H9 (cell line): ENCODE data around the gene HAGH. TPM values are rescaled to one million over a fixed set of nuclear protein-coding genes. Genes with fewer than 3 reads are reported as not detected.
A peak's percentile ranks its signal among the peaks of the same experiment; 100 is the strongest.

ENCODE experiments used
- DNase-seq: peaks from one replicate; pipeline ENCODE4 v3.0.0-alpha.2; 2017
- H2AFZ ChIP-seq: one replicate; pipeline ENCODE4 v1.6.1; 2013; ENCODE audit warnings: mild to moderate bottlenecking, low read length, control low read depth, moderate library complexity
- H2AK5ac ChIP-seq: 2 replicates; pipeline ENCODE4 v1.6.1; 2013; ENCODE audit warnings: low read length, control low read depth, mixed read lengths; ENCODE audit not compliant: insufficient read length
- H2BK120ac ChIP-seq: one replicate; pipeline ENCODE4 v1.6.1; 2013; ENCODE audit warnings: low read depth, mild to moderate bottlenecking, low read length, control low read depth, inconsistent platforms; ENCODE audit not compliant: poor library complexity, severe bottlenecking
- H2BK12ac ChIP-seq: 2 replicates; pipeline ENCODE4 v1.6.1; 2013; ENCODE audit warnings: low read length, control low read depth, mixed read lengths, low read depth; ENCODE audit not compliant: insufficient read length
- H2BK15ac ChIP-seq: 2 replicates; pipeline ENCODE4 v1.6.1; 2013; ENCODE audit warnings: low read depth, low read length, control low read depth
- H2BK20ac ChIP-seq: one replicate; pipeline ENCODE4 v1.6.1; 2013; ENCODE audit warnings: low read depth, mild to moderate bottlenecking, low read length, control low read depth, inconsistent platforms; ENCODE audit not compliant: poor library complexity, severe bottlenecking
- H2BK5ac ChIP-seq: 2 replicates; pipeline ENCODE4 v1.6.1; 2013; ENCODE audit warnings: low read length, control low read depth, mixed read lengths; ENCODE audit not compliant: insufficient read length
- H3K14ac ChIP-seq: 2 replicates; pipeline ENCODE4 v1.6.1; 2013; ENCODE audit warnings: low read length, control low read depth; ENCODE audit not compliant: insufficient read depth
- H3K18ac ChIP-seq: 2 replicates; pipeline ENCODE4 v1.6.1; 2013; ENCODE audit warnings: low read depth, mild to moderate bottlenecking, mixed read lengths, low read length, control low read depth; ENCODE audit not compliant: insufficient read length
- H3K23ac ChIP-seq: 2 replicates; pipeline ENCODE4 v1.6.1; 2013; ENCODE audit warnings: low read length, control low read depth, mixed read lengths, low read depth; ENCODE audit not compliant: insufficient read length
- H3K23me2 ChIP-seq: 2 replicates; pipeline ENCODE4 v1.6.1; 2013; ENCODE audit warnings: low read depth, mild to moderate bottlenecking, mixed read lengths, low read length, control low read depth; ENCODE audit not compliant: insufficient read length, poor library complexity, severe bottlenecking
- H3K27ac ChIP-seq: 2 replicates; pipeline ENCODE4 v1.5.1; 2013; ENCODE audit warnings: low read length, control low read depth, mixed read lengths, low read depth; ENCODE audit not compliant: insufficient read length
- H3K27me3 ChIP-seq: 2 replicates; pipeline ENCODE4 v1.6.1; 2013; ENCODE audit warnings: low read length, control low read depth, inconsistent platforms; ENCODE audit not compliant: insufficient read depth
- H3K4ac ChIP-seq: 2 replicates; pipeline ENCODE4 v1.6.1; 2013; ENCODE audit warnings: low read depth, mild to moderate bottlenecking, control low read depth, inconsistent platforms, low read length, moderate library complexity
- H3K4me1 ChIP-seq: 2 replicates; pipeline ENCODE4 v1.6.1; 2013; ENCODE audit warnings: low read length, control low read depth, inconsistent platforms; ENCODE audit not compliant: insufficient read depth
- H3K4me2 ChIP-seq: 2 replicates; pipeline ENCODE4 v1.6.1; 2013; ENCODE audit warnings: low read length, control low read depth, mixed read lengths; ENCODE audit not compliant: insufficient read length, insufficient read depth
- H3K56ac ChIP-seq: 2 replicates; pipeline ENCODE4 v1.6.1; 2013; ENCODE audit warnings: low read depth, mild to moderate bottlenecking, mixed read lengths, low read length, control low read depth; ENCODE audit not compliant: insufficient read length
- H3K79me1 ChIP-seq: 2 replicates; pipeline ENCODE4 v1.6.1; 2013; ENCODE audit warnings: low read depth, mild to moderate bottlenecking, moderate library complexity, low read length, control low read depth, inconsistent platforms; ENCODE audit not compliant: insufficient read depth, poor library complexity, severe bottlenecking
- H3K79me2 ChIP-seq: 2 replicates; pipeline ENCODE4 v1.6.1; 2013; ENCODE audit warnings: low read length, control low read depth, inconsistent platforms; ENCODE audit not compliant: insufficient read depth
- H3K9ac ChIP-seq: 2 replicates; pipeline ENCODE4 v1.6.1; 2013; ENCODE audit warnings: low read length, control low read depth, mixed read lengths; ENCODE audit not compliant: insufficient read length; ENCODE audit errors: extremely low read depth
- H3K9me3 ChIP-seq: one replicate; pipeline ENCODE4 v1.6.1; 2013; ENCODE audit warnings: low read depth, low read length, inconsistent platforms; ENCODE audit not compliant: control insufficient read depth
- H3T11ph ChIP-seq: one replicate; pipeline ENCODE4 v1.6.1; 2013; ENCODE audit warnings: mild to moderate bottlenecking, low read length, control low read depth, inconsistent platforms
- H4K20me1 ChIP-seq: one replicate; pipeline ENCODE4 v1.6.1; 2013; ENCODE audit not compliant: control insufficient read depth, insufficient read length, insufficient read depth
- H4K5ac ChIP-seq: 2 replicates; pipeline ENCODE4 v1.6.1; 2013; ENCODE audit warnings: low read depth, mild to moderate bottlenecking, mixed read lengths, low read length, control low read depth; ENCODE audit not compliant: insufficient read length
- H4K8ac ChIP-seq: replicated peaks from 2 replicates; pipeline ENCODE4 v1.6.1; 2013; ENCODE audit warnings: low read length, control low read depth, mixed read lengths, low read depth; ENCODE audit not compliant: insufficient read length
- H4K91ac ChIP-seq: 2 replicates; pipeline ENCODE4 v1.6.1; 2013; ENCODE audit warnings: low read depth, mild to moderate bottlenecking, moderate library complexity, mixed read lengths, low read length, control low read depth; ENCODE audit not compliant: insufficient read length
- H3K27ac Mint-ChIP-seq, 3 experiments: 2 replicates in 2 of 3; 3 replicates in 1 of 3; pipeline ENCODE4 v1.8.0; 2020 to 2021; ENCODE audit warnings: mixed read lengths in 3 of 3, mild to moderate bottlenecking in 1 of 3, moderate library complexity in 1 of 3
- H3K27me3 Mint-ChIP-seq: 2 replicates; pipeline ENCODE4 v1.8.0; 2021; ENCODE audit warnings: low read depth, mild to moderate bottlenecking, moderate library complexity, mixed read lengths
- H3K36me3 Mint-ChIP-seq, 3 experiments: 2 replicates in 2 of 3; 3 replicates in 1 of 3; pipeline ENCODE4 v1.8.0; 2020 to 2021; ENCODE audit warnings: low read depth in 3 of 3, mixed read lengths in 3 of 3; ENCODE audit not compliant: insufficient read depth in 1 of 3
- H3K4me1 Mint-ChIP-seq, 2 experiments: 2 replicates each; pipeline ENCODE4 v1.8.0; 2020; ENCODE audit warnings: mixed read lengths in 2 of 2
- H3K4me3 Mint-ChIP-seq, 2 experiments: 2 replicates in 1 of 2; 3 replicates in 1 of 2; pipeline ENCODE4 v1.8.0; 2020 to 2021; ENCODE audit warnings: mild to moderate bottlenecking in 2 of 2, mixed read lengths in 2 of 2, moderate library complexity in 1 of 2
- H3K9me3 Mint-ChIP-seq, 2 experiments: 2 replicates in 1 of 2; 3 replicates in 1 of 2; pipeline ENCODE4 v1.8.0; 2020; ENCODE audit warnings: mild to moderate bottlenecking in 2 of 2, mixed read lengths in 2 of 2, moderate library complexity in 1 of 2
- WGBS: extraction: QIAGEN DNeasy Blood & Tissue Kit; methylation state at CpG from one replicate; pipeline ENCODE4 v1.1.7; 2013; ENCODE audit warnings: missing lambda C conversion rate, low lambda C conversion rate, mixed read lengths; ENCODE audit not compliant: insufficient read length; ENCODE audit errors: extremely low coverage; 5-methylcytosine and 5-hydroxymethylcytosine counted together
- total RNA-seq: library from RNA; stranded (reverse); gene quantifications from 2 replicates; pipeline ENCODE4 v1.2.1, GENCODE V29; 2021
- TF ChIP-seq, protein P1 (sequence below): fragments of 200-600 bp; sonication (generic); conservative IDR thresholded peaks from 3 replicates; pipeline ENCODE4 v1.8.0; 2021; ENCODE audit warnings: antibody characterized with exemption, mild to moderate bottlenecking

HAGH gene
- total RNA-seq, 1 experiment from 2014 or later = 30.0 TPM

DNA sequence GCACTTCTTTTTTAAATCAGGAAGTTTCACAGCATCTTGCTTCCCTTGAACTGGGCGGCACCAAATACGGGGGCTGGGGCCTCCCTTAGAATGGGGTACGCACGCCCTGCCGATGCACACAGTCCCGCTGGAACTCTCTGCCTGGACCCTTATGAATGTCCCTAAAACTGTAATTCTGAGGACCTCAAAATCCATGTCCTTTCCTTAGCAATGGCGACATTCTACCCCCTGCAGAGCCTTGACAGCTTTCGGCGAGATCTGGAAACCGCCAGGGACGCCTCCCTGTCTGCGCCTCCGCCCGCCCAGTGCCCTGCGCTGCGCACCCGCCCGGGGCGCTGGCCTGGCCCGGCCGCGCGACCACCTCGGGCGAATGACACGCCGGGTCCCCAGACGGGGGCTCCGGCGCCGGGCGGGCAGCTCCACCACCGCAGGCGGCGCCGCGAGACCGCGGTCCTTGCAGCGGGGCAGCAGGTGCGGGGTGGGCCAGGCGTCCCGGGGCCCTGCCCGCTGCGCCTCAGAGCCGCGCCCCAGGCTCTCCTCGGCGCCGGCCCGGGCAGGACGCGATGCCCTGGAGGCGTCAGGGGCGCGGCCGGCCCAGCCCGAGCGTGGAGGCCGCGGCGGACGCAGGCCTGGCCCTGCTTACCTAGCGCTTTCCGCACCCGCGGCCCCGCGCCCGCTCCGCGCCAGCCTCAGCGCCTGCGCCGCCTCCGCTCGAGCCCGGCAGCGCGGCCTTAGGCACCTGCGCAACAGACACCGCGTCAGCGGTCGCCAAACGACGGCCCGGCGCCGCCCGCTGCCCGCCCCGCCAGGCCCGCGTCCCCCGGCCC lies 548 bp downstream of the HAGH start:
- Histone ChIP-seq H4K5ac (no peak overlapping the region), H3K4me2 (peak overlapping the region; percentile 65), H2BK120ac (no peak overlapping the region), H3K27ac (no peak overlapping the region), H3K9ac (no peak overlapping the region), H3K4me1 (peaks cover 2% of the 10 kb centered on the region; the same call in 1 of the 2 replicates), H3K23me2 (peaks cover 10% of the 10 kb centered on the region), H3T11ph (no peak overlapping the region), H2AFZ (no peak overlapping the region), H3K4ac (no peak overlapping the region), H2BK15ac (no peak overlapping the region), H4K20me1 (no peaks in the 10 kb centered on the region), H4K91ac (no peak overlapping the region), H3K14ac (no peak overlapping the region), H2AK5ac (no peak overlapping the region), H2BK12ac (no peak overlapping the region), H3K79me2 (peaks cover 4% of the 10 kb centered on the region; the same call in 1 of the 2 replicates), H3K27me3 (no peaks in the 10 kb centered on the region), H3K79me1 (peaks cover 10% of the 10 kb centered on the region), H2BK20ac (no peak overlapping the region), H2BK5ac (no peak overlapping the region), H3K18ac (no peak overlapping the region), H3K56ac (no peak overlapping the region), H3K9me3 (no peaks in the 10 kb centered on the region), H4K8ac (no peak overlapping the region), H3K23ac (no peak overlapping the region)
- Mint-ChIP-seq H3K27ac (no peak overlapping the region), H3K27me3 (peaks cover 4% of the 10 kb centered on the region; the same call in 1 of the 2 replicates), H3K36me3 (peaks cover 0 to 4% (median 0%) of the 10 kb centered on the region in 3 experiments; a peak in 4 of 7 replicates), H3K4me3 (peak overlapping the region; percentile 61 to 80), H3K4me1 (peaks cover 11 to 18% of the 10 kb centered on the region in 2 experiments), H3K9me3 (no peaks in the 10 kb centered on the region; a peak in 1 of 5 replicates)
- TF ChIP-seq, protein P1, sequence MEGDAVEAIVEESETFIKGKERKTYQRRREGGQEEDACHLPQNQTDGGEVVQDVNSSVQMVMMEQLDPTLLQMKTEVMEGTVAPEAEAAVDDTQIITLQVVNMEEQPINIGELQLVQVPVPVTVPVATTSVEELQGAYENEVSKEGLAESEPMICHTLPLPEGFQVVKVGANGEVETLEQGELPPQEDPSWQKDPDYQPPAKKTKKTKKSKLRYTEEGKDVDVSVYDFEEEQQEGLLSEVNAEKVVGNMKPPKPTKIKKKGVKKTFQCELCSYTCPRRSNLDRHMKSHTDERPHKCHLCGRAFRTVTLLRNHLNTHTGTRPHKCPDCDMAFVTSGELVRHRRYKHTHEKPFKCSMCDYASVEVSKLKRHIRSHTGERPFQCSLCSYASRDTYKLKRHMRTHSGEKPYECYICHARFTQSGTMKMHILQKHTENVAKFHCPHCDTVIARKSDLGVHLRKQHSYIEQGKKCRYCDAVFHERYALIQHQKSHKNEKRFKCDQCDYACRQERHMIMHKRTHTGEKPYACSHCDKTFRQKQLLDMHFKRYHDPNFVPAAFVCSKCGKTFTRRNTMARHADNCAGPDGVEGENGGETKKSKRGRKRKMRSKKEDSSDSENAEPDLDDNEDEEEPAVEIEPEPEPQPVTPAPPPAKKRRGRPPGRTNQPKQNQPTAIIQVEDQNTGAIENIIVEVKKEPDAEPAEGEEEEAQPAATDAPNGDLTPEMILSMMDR = no peak; the same call in 2 of the 3 replicates
- no CpG with 5 or more reads among the region's 96 CpGs for WGBS
- DNase-seq = no peak
